GM19397 (cell line): ENCODE data around the gene FBXW4.
"Not testable (repeated sequence)": the region's sequence is repeated elsewhere in the genome, so short reads cannot be mapped to it uniquely, and the experiment has no call there.

Source experiments
- ATAC-seq: cut with Tn5 transposase; IDR thresholded peaks from one replicate; pipeline ENCODE4 v1.9.1; 2021; ENCODE audit warnings: mild to moderate bottlenecking, moderate library complexity; ENCODE audit not compliant: unreplicated experiment

The FBXW4 gene

DNA sequence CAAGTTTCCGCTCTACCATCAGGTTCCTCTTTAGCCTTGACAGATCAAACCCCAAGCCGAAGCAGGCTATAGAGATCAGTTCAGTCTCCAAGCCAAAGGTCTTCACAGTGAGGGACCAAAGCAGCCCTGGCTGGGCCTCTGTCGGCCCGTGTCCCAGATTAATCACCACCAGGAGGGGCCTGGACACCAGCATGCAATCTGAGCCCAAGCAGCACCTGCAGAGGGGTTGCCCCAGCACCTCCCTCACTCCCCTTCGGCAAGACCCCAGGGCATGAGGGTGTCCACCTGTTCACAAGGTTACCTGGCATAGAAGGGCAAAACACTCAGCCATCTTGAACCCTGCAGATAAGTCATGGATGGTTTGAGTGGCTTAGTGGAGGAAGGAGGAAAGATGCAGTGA is 36.0 kb downstream of the FBXW4 start:
- ATAC-seq = no peak

- no peak for ATAC-seq
Observed at GRCh38 chr10:101656890-101657289, 38.1 kb downstream of the FBXW4 start.

DNA sequence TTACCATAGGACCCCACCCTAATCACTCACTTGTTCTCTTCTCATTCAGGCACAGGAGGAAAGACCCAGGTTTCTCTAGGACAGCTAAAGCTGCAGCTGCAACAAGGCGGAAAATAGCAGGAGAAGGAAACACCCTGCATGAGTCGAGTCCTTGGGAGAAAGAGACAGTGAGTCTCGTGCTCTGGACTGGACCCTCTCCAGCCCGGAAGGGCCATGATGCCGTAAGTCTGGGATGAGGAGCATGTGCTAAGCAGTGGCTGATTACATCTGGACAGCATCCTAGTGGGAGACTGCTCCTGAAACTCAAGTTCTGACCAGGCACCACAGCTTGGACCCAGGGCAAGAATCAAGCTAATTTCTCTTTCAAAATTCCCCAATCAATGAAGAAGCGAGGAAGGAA is 39.4 kb downstream of the FBXW4 start:
- ATAC-seq = no peak

DNA sequence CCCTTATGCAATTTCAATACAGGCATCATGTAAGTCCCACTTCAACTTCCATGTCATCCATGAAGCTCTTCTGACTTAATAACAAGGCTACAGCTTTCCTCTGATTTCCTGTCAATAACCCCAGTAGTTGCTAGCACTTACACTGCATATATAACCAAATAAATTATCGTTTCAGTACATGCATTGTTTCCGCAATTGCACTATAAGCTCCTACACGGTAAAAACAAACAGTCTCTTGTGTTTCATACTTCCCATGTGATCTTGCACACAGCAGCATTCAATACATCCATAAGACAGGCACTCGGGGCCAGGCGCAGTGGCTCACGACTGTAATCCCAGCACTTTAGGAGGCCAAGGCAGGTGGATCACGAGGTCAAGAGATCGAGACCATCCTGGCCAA is 41.4 kb downstream of the FBXW4 start:
- no peak for ATAC-seq

DNA sequence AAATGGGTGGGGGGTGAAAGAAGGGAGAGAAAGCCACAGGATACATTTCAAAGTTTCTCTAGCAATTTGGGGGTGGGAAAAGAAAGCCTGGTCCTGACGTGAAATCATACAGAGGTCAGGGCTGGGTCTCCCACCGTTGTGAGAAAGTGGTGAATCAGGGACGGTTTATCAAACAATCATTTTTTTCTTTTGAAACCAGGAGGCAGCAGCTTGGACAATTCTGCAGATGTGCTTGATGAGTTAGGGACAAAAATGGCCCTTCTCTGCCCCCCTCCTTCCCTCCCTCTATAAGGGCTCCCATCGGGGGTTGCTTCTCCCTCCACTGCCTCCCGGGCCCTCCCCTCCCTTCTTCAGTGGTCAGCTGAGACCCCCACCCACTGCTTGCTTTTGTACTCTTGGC is 43.6 kb downstream of the FBXW4 start:
- ATAC-seq = no peak

GRCh38 chr10:101650863-101651262 is 44.1 kb downstream of the FBXW4 start:
- ATAC-seq = no peak

- ATAC-seq = no peak
Observed at GRCh38 chr10:101649525-101650085, 45.4 kb downstream of the FBXW4 start.

GRCh38 chr10:101647255-101647654 is 47.7 kb downstream of the FBXW4 start:
- ATAC-seq = no peak

- no peak for ATAC-seq
Observed at GRCh38 chr10:101646364-101646763, 48.6 kb downstream of the FBXW4 start.

- no peak for ATAC-seq
Observed at GRCh38 chr10:101645659-101646058, 49.3 kb downstream of the FBXW4 start.

DNA sequence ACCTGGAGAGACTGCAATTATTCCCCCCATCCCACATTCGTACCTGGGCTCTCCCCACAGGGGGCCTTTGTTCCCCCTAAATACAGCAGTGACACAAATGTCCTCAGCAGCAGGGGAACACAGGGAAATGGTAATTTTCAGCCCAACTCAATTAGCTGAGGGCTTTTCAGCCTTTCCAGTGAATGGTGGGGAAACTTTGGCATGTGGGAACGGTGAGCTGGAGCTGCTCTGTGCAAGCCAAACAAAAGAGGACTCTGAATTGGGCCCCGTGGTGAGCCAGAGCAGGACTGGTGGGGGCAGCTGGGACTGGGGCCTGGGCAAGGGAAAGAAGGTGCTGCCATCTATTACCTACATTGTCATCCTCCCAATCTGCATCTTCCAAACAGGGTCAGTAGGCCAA is 51.0 kb downstream of the FBXW4 start:
- no peak for ATAC-seq

- no peak for ATAC-seq
Observed at GRCh38 chr10:101643546-101643945, 51.4 kb downstream of the FBXW4 start.

- no peak for ATAC-seq
Observed at GRCh38 chr10:101639141-101639900, 55.6 kb downstream of the FBXW4 start.

- not testable (repeated sequence) for ATAC-seq
Observed at GRCh38 chr10:101633510-101633909, 61.5 kb downstream of the FBXW4 start.

DNA sequence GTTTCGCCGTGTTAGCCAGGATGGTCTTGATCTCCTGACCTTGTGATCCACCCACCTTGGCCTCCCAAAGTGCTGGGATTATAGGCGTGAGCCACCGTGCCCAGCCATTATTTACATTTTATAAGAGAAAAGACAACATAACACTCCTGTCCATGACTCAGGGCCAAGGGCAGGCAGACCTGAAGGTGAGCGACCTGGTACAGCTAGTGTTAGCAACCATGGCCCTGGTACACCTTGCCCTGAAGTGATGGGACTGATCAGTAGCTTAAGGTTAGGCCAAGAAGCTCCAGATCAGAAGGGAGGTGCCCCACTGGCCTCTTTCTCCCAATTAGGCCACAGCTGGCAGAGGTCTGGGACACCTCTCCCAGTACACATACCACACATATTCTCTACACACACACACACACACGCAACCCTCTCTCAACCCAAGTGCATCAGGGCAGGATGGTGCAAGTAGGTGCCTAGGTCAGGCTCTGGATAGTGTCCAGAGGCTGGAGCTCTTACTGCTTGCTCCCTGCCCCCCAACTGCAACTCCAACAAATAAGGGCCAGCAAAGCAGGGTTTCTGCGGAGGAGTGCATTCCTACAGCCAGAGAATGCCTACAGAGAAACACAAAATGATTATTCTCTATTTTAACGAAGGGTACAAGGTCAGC is 63.0 kb downstream of the FBXW4 start:
- ATAC-seq = no peak

- no peak for ATAC-seq
Observed at GRCh38 chr10:101630633-101630920, 64.4 kb downstream of the FBXW4 start.

DNA sequence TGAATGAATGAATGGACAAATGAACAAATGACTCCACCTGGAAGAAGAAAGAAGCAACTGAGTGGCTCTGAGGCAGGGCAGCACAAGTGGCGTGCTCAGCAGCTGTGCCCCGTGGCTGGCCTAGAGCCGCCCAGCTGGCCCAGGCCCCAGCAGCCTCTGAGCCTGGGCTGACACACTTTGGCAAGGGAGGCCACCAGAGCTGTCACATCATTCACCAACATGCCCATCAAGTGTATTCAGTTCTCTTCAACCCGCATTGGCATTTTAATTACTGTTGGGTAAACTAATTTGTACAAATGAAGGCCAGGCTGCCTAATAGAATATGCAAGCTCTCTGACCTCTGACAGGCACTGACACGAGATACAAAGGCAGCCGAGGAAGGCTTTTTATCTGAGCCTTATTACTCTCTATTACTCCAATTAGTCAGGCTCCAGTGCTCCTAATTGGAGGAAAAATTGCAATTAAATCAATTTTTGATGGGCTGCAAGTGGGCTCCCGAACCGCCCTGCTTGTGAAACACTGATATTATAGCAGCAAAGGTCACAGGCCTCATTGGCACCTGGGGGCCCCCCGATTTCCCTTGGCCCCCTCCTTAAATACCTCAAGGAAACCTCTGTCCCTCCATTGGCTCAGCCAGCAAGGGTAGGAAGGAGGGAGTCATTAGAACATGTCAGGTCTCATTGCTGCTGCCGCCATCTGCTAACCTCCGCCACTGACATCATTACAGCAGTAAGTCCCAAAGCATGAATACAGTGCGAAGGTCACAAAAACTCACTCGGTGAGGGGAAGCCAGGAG is 64.9 kb downstream of the FBXW4 start:
- no peak for ATAC-seq

DNA sequence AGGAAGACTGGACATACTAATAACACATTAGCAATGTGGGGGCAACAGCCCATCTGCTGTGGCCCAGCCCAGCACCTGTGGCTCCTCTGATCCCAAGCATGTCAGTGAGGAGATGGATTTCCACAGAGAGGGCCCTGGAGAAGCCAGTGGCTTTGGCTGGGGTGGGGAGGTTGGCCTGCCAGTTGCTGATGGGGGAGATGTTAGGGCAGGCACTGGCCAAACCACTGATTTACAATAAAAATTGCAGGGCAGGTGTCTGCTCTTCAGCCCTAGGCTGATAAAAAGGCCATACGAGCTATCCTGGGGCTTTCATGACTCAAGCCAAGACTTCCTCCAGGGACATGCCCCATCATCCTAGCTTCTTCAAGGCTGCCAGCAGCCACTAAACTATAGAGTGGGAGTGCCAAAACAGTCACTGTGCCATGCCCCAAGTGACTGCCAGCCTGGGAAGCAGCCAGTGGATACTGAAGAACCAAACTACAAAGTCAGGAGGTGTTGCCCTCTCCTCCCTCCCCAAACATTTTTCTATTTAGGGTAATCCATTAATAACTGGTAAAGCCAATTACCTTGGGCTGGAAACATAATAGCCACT is 69.1 kb downstream of the FBXW4 start:
- no peak for ATAC-seq

GRCh38 chr10:101624526-101625102 is 70.4 kb downstream of the FBXW4 start:
- ATAC-seq = no peak

DNA sequence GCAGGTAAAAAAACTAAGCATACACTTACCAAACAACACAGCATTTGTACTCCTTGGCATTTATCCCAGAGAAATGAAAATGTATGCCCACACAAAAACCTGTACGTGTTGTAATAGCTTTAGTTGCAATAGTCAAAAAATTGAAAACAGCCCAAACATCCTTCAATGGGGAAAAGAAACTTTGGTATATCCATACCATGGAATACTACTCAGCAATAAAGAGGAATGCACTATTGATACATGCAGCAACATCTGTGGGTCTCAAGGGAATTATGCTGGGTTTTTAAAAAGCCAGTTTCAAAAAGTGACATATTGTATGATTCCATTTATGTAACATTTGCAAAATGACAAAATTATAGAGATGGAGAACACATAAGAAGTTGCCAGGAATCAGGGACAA is 71.4 kb downstream of the FBXW4 start:
- no peak for ATAC-seq

GRCh38 chr10:101619983-101620382 is 75.0 kb downstream of the FBXW4 start:
- ATAC-seq = no peak
